HG02970 (cell line): ENCODE measurements around the gene PPP5C.
"Not testable (repeated sequence)": the region's sequence is repeated elsewhere in the genome, so short reads cannot be mapped to it uniquely, and the experiment has no call there.

Experiments
- ATAC-seq: cut with Tn5 transposase; IDR thresholded peaks from one replicate; pipeline ENCODE4 v1.9.1; 2021; ENCODE audit warnings: mild to moderate bottlenecking, moderate library complexity, moderate number of reproducible peaks; ENCODE audit not compliant: unreplicated experiment, low FRiP score

PPP5C gene

DNA sequence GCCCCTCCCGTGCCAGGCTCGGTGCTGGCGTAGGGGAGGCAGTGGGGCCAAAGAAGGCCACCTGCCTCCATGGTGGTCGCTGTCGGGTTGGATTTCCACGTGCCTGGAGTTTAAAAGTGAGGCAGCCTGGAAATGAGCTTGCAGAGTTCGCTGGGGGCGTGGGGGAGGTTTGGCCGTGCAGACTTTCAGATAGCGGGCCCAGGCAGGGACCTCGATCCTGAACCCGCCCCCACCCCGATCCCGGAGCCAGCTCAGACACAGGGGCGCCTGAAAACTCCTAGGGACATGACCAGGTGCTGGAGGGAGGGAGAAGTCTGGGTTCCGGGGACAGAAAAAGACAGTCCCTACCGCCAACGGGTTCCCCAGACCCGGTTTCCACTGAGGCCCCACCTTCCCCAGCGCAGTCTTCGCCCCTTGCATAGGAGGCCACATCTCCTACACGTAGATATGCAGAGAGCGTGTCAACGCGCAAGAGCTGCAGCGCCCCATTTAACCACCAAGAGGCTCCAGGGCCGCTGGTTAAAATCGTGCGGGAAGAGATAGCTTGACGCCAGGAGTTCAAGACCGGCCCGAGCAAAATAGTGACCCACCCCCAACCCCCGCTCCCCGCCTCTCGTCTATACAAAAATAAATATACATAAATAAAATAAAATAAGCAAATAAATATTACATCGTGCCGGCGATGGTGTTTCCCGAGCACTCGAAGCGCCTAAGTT, 58.0 kb downstream of the PPP5C start:
- no peak for ATAC-seq

DNA sequence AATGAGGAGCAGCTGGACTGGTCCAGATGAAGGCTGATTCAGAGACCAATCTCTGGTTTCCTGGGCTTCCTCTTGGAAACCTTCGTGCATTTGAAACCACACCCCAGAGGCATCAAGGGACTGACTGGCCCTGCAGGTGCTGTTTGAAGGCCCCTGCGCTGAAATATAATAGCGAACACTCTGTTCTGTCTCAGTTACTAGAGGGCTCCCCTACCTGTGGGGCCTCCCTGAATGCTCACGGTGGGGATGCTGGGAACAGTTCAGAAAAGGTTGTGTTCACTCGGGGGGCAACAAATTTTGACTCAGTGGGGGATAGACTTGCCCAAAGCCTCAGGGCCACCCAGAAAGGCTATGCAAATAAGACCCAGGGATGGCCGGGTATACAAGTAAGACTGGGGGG, 60.1 kb downstream of the PPP5C start:
- no peak for ATAC-seq

DNA sequence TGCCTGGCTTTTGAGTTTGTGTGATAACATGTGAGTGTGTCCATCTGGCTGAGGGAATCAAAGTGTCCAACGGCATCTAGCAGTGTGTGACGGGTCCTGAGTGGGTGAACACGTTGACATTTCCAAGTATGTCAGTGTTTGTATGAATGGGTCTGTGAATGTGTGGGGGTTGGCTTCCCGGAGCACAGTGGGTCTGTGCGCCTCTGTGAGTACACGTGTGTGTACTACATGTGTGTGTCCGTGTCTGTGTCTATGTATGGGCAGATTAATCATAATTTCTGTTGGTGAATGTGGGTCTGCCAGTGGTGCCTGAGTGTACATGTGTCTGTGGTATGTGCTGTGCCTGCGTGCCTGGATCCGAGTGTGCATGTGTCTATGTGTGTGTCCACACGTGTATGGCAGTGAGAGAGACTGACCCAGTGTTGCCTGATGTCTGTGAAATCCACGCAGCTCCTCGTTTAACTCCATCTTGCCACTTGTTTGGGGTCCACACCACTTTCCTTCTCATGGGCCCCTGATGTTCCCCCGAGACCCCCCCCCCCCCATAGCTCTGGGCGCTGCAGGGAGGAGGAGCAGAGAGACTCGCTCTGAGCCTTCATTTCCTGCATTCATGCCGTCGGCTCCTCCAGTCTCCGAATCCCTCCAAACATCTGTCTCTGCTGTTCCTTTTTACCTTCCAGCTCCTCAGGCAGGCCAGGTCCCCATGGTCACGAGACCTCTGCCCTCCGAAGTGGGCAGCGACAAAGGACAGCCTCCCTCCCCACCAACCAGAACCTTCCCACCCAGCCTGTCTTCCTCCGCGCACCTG, 61.2 kb downstream of the PPP5C start:
- no peak for ATAC-seq

DNA sequence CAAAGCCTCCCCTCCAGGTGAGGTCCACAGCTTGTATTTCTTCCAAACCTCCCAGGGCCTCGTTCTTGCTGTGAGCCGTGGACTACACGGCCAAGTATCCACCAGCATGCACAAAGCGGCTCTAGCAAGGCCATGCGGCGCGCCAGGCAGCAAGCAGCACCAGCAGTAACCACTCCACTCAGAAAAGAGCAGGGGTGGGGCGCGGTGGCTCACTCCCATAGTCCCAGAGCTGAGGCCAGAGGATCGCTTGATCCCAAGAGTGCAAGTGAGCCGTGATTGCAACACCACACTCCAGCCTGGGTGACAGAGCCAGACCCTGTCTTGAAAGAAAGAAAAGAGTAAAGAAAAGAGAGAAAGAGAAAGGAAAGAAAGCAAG, 61.8 kb downstream of the PPP5C start:
- no peak for ATAC-seq

DNA sequence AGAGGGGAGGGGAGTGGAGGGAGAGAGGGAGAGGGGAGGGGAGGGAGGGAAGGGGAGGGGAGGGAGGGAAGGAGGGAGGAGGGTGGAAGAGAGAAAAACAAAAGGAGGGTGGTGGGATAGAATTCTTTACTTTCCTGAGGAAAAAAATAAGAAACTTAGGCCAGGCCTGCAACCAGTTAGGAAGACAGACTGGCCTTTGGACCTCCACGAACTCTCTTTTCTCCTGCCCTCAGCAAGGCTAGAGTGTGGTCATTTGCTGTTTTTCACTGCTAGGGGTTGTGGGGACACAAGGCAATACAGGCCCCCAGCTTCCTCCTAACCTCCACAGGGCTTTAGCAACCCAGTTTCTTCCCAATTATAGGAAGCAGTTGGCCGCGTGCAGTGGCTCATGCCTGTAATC, 62.3 kb downstream of the PPP5C start:
- no peak for ATAC-seq

DNA sequence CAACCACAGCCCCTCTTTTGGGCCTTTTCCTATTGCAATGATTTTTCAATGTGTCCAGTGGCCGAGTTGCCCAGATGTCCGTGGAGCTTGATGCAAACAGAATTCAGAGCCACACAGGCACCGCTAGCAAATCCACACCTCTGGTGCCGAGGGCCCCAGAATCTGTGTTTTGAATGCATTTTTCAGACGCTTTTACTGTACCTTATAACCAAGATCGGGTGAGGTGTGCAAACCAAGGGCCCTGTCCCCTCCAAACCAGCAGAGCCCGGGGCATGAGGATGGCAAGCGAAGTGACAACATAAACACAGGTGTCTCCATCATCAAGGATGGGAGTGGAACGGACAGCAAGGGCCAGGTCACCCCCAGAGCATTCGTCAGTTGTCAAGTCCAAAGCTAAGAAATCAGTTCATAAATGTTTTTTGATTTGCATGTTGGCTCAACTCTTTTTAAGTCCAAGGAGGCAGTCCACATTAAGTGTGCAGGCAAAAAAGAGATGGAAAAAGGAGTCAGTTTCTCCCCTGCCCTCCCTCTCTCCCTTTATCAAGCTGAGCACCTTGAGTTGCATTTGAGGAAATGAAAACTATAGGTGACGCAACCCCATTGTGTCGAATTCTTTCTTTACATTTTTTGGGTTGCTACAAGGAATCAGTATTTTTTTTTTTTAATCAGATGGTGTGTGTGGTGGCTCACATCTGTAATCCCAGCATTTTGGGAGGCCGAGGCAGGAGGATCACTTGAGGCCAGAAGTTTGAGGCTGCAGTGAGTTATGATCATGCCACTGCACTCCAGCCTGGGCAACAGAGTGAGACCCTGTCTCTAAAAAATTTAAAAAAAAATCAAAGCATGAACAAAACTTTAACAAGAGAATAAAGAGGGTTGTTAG, 63.6 kb downstream of the PPP5C start:
- no peak for ATAC-seq

DNA sequence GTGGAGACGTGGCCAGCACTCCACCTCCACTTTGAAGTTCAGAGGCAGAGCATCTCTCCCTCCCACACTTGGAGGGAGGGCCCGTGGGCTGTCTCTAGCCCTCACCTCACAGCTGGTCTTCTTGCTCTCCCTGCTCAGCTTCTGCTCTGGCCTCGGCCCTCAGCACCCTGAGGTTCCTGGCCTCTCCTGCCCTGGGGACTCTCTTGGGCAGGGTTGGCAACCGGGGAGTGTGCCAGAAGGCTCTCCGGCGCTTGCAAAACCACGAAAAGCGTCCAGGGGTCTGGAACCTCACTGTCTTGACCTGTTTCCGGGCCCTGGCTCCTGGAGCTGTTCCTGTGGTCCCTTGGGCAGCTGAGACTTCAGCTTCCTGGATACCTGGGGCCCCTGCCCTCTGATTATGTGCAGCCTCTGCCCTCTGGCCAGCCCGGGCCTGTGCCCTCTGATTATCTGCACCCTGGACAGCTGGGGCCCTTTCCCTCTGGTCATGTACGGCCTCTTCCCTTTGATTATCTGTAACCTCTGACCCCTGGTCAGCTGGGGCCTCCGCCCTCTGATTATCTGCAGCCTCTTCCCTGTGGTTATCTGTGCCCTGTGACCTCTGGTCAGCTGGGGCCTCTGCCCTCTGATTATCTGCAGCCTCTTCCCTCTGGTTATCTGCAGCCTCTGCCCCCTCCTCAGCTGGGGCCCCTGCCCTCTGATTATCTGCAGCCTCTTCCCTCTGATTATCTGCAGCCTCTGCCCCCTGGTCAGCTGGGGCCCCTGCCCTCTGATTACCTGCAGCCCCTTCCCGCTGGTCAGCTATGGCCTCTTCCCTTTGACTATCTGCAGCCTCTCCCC, 64.4 kb downstream of the PPP5C start:
- no peak for ATAC-seq

DNA sequence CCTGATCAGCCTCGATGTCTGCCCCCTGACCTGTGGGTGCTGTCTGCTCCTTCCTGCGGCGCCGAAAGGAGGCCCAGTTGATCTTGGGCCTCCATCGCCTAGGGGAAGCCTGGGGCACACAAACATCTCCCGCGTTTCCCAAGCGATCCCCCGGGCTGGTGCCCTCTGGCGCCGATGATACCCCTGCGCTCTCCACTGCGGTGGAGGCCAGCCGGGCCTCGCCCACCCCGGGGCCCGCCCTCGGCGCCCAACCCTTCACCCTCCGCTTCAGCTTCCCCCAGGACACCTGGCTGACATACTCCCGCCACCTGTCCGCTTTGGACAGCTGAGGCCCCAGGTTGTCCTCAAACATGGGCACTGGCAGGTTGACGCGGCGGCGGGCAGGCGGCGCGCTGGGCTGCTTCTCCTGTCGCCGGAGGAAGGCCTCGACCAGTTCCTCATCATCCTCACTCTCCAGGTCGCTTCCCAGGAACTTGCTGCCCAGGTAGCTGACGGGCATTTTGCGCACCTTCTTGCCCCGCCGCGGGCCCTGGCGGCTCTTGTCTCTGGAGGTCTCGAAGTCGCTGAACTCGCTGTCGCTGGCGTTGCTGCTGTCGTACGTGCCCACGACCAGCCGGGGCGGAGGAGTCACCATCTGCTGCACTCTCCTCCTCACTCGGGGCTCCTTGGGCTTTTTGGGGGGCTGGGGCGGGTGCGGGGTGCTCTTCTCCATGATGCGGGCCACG, 65.2 kb downstream of the PPP5C start:
- ATAC-seq: no peak

DNA sequence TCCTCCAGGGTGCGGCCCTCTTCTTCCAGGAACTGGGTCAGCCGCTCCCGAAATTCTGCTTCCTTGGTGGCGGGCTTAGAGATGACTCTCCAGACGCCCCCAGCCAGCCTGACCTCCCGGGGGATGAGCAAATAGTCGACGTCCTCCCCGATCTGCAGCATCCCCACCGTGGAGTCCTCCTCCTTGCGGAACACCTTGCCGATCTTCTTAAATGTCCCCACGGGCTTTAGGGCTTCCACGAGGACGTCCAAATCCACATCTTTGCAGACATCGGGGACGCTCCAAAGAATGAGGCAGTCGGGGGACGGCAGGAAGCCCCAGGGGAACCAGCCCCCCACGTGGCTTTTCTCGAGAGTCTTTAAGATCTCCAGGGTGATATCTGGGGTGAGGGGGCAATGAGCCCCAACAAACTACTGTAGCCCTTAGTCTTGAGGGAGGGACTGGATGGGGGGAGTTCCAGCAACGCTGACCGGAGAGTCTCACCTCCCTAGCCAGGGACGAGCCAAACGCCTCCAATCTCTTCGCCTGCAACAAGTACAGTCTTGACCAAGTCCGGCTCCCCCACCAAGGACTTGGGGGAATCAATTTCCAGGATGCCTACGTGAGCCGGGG, 65.9 kb downstream of the PPP5C start:
- ATAC-seq: no peak

DNA sequence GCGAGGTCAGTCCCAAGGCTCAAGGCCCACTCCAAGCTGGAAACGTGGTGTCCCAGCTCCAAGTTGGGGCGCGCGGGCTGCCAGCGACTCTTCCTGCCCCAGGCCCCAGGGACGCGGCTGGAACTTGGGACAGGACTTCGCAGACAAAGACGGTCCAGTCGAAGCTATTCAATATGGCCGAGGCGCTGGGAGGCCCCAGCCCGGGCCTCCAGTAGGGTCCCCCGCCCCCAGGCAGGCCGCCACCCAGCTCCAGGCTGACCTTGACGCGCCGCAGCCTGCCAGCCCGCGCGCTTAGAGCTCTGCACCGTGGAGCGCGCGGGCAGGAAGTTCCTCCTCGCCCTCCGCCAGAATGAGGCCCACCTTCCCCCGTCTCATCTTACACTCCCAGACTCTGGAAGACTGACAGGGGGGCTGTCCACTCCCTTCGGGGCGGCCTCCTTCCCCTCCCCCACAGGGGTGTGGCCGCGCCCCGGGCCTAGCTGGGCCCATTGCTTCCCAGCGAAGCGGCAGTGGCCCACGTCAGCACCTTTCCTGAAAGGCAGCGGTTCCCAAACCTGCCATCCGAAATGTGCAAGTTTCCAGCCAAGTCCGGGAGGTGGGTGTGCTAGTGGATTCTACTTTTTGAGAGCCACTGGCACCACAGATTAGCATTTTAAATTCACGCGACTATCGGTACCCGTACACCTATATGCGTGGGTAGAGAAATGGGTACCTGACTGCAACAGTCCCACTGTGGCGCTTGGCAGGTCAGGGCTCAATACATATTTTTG, 66.6 kb downstream of the PPP5C start, which contains the start of gene CCDC8:
Gene CCDC8 (minus strand): TSS at position 303 of the 770 bp plus-strand sequence. CDS start 754 bp downstream, outside the sequence.
- ATAC-seq: no peak

DNA sequence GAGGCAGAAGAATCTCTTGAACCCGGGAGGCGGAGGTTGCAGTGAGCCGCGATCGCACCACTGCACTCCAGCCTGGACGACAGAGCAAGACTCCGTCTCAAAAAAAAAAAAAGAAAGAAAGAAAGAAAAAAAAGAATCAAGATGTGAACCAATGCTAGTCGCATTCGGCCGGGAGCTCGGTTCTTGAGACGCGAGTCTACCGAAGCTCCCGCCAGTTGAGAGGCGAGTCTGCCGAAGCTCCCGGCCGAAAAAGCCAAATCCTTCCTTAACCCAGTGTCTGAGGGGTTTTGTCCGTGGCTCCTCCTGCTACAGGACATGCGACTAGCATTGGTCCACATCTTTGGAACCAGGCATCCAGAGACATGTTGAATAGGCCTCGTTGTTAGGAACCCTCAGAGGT, 68.0 kb downstream of the PPP5C start:
- ATAC-seq: not testable (repeated sequence)

DNA sequence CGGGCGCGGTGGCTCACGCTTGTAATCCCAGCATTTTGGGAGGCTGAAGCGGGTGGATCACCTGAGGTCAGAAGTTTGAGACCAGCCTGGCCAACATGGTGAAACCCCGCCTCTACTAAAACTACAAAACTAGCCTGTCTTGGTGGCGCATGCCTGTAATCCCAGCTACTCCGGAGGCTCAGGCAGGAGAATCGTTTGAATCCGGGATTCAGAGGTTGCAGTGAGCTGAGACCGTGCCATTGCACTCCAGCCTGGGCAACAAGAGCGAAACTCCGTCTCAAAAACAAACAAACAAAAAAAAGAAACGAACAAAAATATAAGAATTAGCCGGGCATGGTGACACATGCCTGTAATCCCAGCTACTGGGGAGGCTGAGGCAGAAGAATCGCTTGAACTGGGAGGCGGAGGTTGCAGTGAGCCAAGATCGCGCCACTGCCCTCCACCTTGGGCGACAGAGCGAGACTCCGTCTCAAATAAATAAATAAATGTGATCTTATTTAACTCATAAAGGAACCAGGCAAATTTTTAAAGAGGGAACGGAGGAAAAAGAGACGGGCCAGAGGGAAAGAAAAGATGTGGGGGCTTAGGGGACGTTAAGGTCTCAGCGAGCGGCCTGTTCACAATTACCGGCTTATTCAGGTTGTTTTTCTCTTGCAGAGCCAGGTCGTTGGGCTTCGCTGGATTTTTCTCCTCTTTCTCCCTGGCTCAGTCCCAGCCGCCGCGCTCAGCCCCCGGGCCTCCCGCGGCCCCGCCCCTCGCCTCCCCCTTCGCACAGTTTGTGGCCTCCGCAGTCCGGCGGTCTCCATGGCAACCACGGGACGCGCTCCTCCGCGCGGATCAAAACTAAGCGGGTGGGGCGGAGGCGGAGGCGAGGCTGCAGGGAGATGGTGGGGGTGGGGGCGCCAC, 69.2 kb downstream of the PPP5C start:
- not testable (repeated sequence) for ATAC-seq

DNA sequence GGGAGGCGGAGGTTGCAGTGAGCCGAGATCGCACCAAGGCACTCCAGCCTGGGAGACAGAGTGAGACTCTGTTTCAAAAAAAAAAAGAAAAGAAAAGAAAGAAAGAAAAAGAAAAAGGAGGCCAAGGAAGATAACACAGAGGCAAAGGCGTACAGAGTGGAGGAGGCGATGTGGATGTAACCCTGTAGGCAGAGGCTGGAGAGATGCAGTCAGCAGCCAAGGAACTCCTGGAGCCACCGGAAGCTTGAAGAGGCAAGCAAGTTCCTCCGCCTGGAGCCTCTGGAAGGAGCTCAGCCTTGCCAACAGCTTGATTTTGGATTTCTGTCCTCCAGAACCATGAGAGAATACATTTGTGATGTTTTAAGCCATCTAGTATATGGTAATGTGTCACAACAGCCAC, 73.2 kb downstream of the PPP5C start:
- ATAC-seq: no peak

DNA sequence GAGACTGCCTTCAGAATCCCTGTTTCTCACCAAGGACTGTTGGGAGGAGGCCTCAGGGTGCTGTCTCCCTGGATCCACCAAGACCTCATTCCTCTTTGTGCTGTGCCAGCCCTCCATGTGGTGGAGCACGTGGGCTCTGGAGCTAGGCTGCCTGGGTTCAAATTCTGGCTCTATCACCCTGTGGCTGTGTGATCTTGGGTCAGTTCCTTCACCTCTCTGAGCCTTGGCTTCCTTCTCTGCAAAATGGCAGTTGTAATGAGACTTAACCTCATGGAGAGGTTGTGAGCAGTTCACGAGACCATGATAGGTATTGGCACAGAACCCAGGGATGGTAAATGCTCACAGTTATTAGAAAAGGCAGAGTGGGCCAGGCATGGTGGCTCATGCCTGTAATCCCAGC, 75.5 kb downstream of the PPP5C start:
- no peak for ATAC-seq

DNA sequence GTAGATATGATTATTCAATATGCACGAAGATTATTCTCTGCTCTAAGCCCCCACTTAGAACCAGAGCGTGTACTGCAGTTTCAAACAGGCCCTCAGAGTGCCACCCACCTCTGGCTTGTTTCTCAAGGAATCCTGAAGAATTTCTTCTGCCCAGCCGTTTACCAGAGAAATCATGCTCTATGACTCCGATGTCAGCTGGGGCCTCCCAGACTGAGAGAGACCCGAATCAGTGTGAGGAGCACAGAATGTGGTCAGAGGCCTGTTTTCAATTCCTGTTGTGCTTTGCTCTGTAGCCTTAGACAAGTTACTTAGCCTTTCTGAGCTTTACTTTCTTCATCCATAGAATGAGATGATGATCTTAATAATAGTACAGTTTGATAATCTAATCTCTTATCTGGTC, 76.3 kb downstream of the PPP5C start:
- no peak for ATAC-seq

DNA sequence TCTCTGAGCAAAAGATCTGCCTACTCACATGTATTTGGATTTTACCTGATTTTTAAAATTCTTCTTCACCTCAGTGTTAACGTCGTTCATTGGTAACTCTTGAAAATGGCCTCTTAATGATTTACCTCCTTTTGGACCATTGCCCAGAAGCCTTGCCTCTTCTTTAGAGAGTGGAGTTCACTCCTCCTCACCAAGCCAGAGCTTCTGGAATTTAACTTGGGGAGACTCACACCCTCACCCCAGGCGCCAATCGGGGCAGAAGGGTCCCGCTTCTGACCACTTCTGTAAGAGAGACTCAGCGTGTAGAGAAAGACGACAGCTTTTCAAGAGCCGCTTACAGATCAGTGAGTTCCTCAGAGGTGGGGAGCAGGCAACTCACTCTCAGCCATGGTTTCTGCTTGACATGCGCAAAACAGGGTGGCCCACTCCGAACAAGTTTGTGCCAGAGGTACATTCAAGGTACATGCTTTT, 79.2 kb downstream of the PPP5C start:
- no peak for ATAC-seq

DNA sequence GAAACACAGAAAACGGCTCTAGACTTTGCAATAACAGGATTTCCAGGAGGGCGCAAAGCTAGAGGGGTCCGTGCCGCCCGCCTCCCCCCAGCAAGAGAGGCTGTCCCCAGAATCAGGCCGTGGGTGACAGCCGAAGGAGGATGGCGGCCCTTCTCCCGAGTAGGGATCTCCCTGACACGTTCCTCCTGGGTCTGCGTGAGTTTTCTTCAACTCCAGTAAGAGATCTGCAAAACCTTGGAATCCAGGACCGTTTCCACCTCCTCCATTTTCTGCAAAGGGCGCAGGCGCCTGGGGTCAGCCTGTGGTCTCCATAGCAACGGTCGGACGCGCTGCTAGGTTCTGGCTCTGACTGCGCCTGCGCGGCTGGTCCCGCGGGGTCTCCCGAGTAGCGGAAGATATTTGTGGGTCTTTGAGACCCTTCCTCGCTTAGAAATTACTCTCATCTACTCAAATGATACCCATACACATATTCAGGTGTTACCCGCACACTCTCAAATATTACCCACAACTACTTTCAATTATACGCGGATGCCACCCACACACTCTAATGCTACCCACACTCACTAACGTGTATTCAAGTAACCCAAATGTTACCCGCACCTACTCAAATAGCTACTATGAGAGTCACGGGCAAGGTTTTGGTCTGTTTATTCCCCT, 79.7 kb downstream of the PPP5C start:
- no peak for ATAC-seq
